ENCODE results near the gene PNPLA7. TPM values are rescaled to one million over a fixed set of nuclear protein-coding genes. Genes with fewer than 3 reads are reported as not detected.
"Not testable (repeated sequence)": the region's sequence is repeated elsewhere in the genome, so short reads cannot be mapped to it uniquely, and the experiment has no call there.

Gene PNPLA7
- total RNA-seq, 1 donor from 2014 or later = 1.6 TPM

GRCh38 chr9:137547687-137548543, 2.3 kb downstream of the PNPLA7 start:
- DNase-seq (ENCODE audit: low spot score) = no peak
- Mint-ChIP-seq H3K9me3 (no peaks in the 10 kb centered on the region), H3K36me3 (ENCODE audit: low read depth) (peaks cover 5% of the 10 kb centered on the region), H3K4me1 (ENCODE audit: low read depth) (peaks cover 13% of the 10 kb centered on the region), H3K27ac (no peak overlapping the region), H3K4me3 (ENCODE audit: low read depth) (peak overlapping the region; percentile 30), H3K27me3 (ENCODE audit: low read depth) (no peaks in the 10 kb centered on the region)
- intact Hi-C loops (cut with micrococcal nuclease) = no loop called here

DNA sequence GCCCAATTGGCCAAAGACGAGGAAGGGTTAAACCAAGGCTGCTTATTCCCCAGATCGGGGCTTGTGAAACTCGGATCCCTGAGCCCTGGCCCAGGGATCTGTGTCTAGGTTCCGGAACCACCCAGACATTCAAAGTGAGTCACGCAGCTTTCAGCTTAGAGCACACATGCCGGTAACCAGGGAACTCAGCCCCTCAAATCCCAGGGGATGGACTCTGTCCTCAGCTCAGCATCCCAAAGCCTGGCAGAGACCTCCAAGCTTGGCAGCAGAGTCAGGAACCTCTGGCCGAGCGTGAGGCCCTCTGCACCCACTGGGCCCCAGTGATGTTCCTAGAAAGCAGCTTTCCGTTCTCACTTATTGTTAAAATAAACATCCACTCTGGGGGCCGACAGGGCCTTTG, 5.1 kb downstream of the PNPLA7 start:
- no peaks in the 10 kb centered on the region for H3K9me3 Mint-ChIP-seq
- H3K27ac Mint-ChIP-seq = no peak overlapping the region
- H3K36me3 Mint-ChIP-seq (ENCODE audit: low read depth) = no peaks in the 10 kb centered on the region
- no peak overlapping the region for H3K4me3 Mint-ChIP-seq (ENCODE audit: low read depth)
- H3K27me3 Mint-ChIP-seq (ENCODE audit: low read depth) = no peaks in the 10 kb centered on the region
- DNase-seq (ENCODE audit: low spot score) = no peak
- H3K4me1 Mint-ChIP-seq (ENCODE audit: low read depth) = peaks cover 7% of the 10 kb centered on the region
- intact Hi-C loops (cut with micrococcal nuclease) = no loop called here

- Mint-ChIP-seq H3K27me3 (ENCODE audit: low read depth) (no peaks in the 10 kb centered on the region), H3K27ac (no peak overlapping the region), H3K4me1 (ENCODE audit: low read depth) (peaks cover 6% of the 10 kb centered on the region), H3K9me3 (no peaks in the 10 kb centered on the region), H3K36me3 (ENCODE audit: low read depth) (no peaks in the 10 kb centered on the region), H3K4me3 (ENCODE audit: low read depth) (no peak overlapping the region)
- no peak for DNase-seq (ENCODE audit: low spot score)
- intact Hi-C loops (cut with micrococcal nuclease) = no loop called here
These were observed 5.9 kb downstream of the PNPLA7 start for GRCh38 chr9:137544176-137544760.

- no peak overlapping the region for H3K4me3 Mint-ChIP-seq (ENCODE audit: low read depth)
These were observed 6.8 kb downstream of the PNPLA7 start for GRCh38 chr9:137543237-137543963.

GRCh38 chr9:137542486-137542885, 7.7 kb downstream of the PNPLA7 start:
- intact Hi-C loops (cut with micrococcal nuclease) = no loop called here
- H3K36me3 Mint-ChIP-seq (ENCODE audit: low read depth) = peaks cover 1% of the 10 kb centered on the region
- no peak overlapping the region for H3K27ac Mint-ChIP-seq
- DNase-seq (ENCODE audit: low spot score) = no peak
- H3K27me3 Mint-ChIP-seq (ENCODE audit: low read depth) = no peaks in the 10 kb centered on the region
- no peak overlapping the region for H3K4me3 Mint-ChIP-seq (ENCODE audit: low read depth)
- no peaks in the 10 kb centered on the region for H3K9me3 Mint-ChIP-seq
- peaks cover 8% of the 10 kb centered on the region for H3K4me1 Mint-ChIP-seq (ENCODE audit: low read depth)

More at GRCh38 chr9:137543237-137543963, 6.8 kb downstream of the PNPLA7 start:
- no peak overlapping the region for H3K27ac Mint-ChIP-seq
- H3K9me3 Mint-ChIP-seq = no peaks in the 10 kb centered on the region
- no peaks in the 10 kb centered on the region for H3K27me3 Mint-ChIP-seq (ENCODE audit: low read depth)
- no peak for DNase-seq (ENCODE audit: low spot score)
- H3K4me1 Mint-ChIP-seq (ENCODE audit: low read depth) = peaks cover 6% of the 10 kb centered on the region
- no peaks in the 10 kb centered on the region for H3K36me3 Mint-ChIP-seq (ENCODE audit: low read depth)
- intact Hi-C loops (cut with micrococcal nuclease) = no loop called here

- no peak overlapping the region for H3K4me3 Mint-ChIP-seq (ENCODE audit: low read depth)
- H3K27ac Mint-ChIP-seq = no peak overlapping the region
- H3K4me1 Mint-ChIP-seq (ENCODE audit: low read depth) = peaks cover 19% of the 10 kb centered on the region
- DNase-seq (ENCODE audit: low spot score) = no peak
- peaks cover 6% of the 10 kb centered on the region for H3K9me3 Mint-ChIP-seq
- H3K36me3 Mint-ChIP-seq (ENCODE audit: low read depth) = peaks cover 13% of the 10 kb centered on the region
- no peaks in the 10 kb centered on the region for H3K27me3 Mint-ChIP-seq (ENCODE audit: low read depth)
- intact Hi-C loops (cut with micrococcal nuclease) = no loop called here
These were observed 9.7 kb downstream of the PNPLA7 start for GRCh38 chr9:137540536-137540935.

GRCh38 chr9:137538058-137538457, 12.1 kb downstream of the PNPLA7 start:
- Mint-ChIP-seq H3K36me3 (ENCODE audit: low read depth) (peaks cover 17% of the 10 kb centered on the region), H3K4me1 (ENCODE audit: low read depth) (peaks cover 22% of the 10 kb centered on the region), H3K9me3 (peaks cover 6% of the 10 kb centered on the region), H3K4me3 (ENCODE audit: low read depth) (no peak overlapping the region), H3K27me3 (ENCODE audit: low read depth) (no peaks in the 10 kb centered on the region), H3K27ac (no peak overlapping the region)
- no peak for DNase-seq (ENCODE audit: low spot score)
- intact Hi-C loops (cut with micrococcal nuclease) = loop anchor here (5.0 to 10.0 kb wide), 2 partner anchors 49 to 113 kb away; partner anchors contain the start of genes EXD3 and NOXA1

DNA sequence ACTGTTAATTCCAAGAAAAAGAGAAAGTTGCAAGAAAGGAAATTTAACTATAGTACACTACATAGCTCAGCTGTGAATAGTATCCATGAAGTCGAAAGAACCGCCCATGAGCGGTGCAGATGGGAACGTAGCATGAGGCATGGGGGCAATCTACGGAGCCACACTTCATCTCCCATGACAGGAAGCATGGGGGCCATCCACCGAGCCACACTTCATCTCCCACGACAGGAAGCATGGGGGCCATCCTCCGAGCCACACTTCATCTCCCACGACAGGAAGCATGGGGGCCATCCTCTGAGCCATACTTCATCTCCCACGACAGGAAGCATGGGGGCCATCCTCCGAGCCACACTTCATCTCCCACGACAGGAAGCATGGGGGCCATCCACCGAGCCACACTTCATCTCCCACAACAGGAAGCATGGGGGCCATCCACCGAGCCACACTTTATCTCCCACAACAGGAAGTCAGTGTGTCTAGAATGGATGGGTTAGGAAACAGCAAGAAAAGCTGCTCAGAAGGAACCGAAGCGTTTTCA, 13.5 kb downstream of the PNPLA7 start:
- H3K4me3 Mint-ChIP-seq (ENCODE audit: low read depth); DNase-seq (ENCODE audit: low spot score): not testable (repeated sequence)
- intact Hi-C loops (cut with micrococcal nuclease) = loop anchor here (5.0 to 10.0 kb wide), 2 partner anchors 51 to 112 kb away; partner anchors contain the start of genes EXD3 and NOXA1

DNA sequence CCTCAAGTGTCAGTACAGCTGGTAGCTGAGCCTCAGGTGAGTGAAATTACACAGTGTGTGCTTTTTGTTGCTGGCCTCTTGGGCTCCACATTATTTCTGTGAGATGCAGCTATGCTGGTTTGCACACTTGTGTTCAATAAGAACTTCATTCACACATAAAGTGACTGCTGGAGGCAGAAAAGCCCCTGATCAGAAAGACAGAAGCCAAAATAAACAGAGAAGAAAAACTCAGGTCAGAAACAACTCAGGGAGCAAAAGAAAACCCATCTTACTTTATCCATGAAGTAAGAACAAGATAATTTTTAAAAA, 15.1 kb downstream of the PNPLA7 start:
- intact Hi-C loops (cut with micrococcal nuclease) = loop anchor here (5.0 to 10.0 kb wide), 2 partner anchors 52 to 110 kb away; partner anchors contain the start of genes EXD3 and NOXA1
- H3K4me1 Mint-ChIP-seq (ENCODE audit: low read depth) = peaks cover 25% of the 10 kb centered on the region
- DNase-seq (ENCODE audit: low spot score) = no peak
- peaks cover 17% of the 10 kb centered on the region for H3K36me3 Mint-ChIP-seq (ENCODE audit: low read depth)
- peaks cover 6% of the 10 kb centered on the region for H3K9me3 Mint-ChIP-seq
- peak overlapping the region; percentile 36 for H3K27ac Mint-ChIP-seq
- no peak overlapping the region for H3K4me3 Mint-ChIP-seq (ENCODE audit: low read depth)
- no peaks in the 10 kb centered on the region for H3K27me3 Mint-ChIP-seq (ENCODE audit: low read depth)

More for the DNA sequence above, 13.5 kb downstream of the PNPLA7 start:
- H3K9me3 Mint-ChIP-seq; H3K27me3 Mint-ChIP-seq (ENCODE audit: low read depth): not testable (repeated sequence)
- Mint-ChIP-seq H3K27ac (peak overlapping the region; percentile 68), H3K36me3 (ENCODE audit: low read depth) (peaks cover 17% of the 10 kb centered on the region), H3K4me1 (ENCODE audit: low read depth) (peaks cover 22% of the 10 kb centered on the region)

DNA sequence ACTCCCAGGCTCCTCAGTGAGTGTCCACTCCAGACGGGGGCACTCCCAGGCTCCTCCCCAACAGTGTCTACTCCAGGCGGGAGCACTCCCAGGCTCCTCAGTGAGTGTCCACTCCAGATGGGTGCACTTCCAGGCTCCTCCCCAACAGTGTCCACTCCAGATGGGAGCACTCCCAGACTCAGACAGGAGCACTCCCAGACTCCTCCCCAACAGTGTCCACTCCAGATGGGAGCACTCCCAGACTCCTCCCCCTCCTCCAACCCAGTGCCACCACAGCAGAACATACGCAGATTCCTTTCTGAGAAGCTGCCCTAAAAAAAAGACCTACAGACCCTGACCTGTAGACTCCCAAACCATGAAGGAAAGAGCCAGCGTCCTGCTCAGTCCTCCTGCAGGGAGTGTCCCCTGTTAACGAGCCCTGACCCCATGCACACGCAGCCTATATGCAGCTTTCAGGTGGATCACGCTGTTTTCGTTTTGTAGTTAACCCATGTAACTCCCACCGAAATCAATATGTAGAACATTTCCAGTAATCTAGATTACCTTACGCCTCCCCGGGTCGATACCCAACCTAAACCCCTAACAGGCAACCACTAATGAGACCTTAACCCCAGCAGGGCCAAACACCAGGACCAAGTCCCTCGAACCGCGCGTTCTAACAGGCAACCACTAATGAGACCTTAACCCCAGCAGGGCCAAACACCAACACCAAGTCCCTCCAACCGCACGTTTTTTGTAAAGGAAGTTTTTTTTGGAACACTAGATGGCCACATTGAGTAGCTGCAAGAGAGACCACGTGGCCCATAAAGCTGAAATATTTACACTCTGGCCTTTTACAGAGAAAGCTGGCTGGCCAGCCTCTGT, 15.7 kb downstream of the PNPLA7 start:
- peak overlapping the region; percentile 36 for H3K27ac Mint-ChIP-seq
- no peak overlapping the region for H3K4me3 Mint-ChIP-seq (ENCODE audit: low read depth)

DNA sequence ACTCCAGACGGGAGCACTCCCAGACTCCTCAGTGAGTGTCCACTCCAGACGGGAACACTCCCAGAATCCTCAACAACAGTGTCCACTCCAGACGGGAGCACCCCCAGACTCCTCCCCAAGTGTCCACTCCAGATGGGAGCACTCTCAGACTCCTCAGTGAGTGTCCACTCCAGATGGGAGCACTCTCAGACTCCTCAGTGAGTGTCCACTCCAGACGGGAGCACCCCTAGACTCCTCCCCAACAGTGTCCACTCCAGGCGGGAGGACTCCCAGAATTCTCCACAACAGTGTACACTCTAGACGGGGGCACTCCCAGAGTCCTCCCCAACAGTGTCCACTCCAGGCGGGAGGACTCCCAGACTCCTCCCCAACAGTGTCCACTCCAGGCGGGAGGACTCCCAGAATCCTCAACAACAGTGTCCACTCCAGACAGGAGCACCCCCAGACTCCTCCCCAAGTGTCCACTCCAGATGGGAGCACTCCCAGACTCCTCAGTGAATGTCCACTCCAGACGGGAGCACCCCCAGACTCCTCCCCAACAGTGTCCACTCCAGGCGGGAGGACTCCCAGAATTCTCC, 17.2 kb downstream of the PNPLA7 start:
- H3K27me3 Mint-ChIP-seq (ENCODE audit: low read depth); H3K4me3 Mint-ChIP-seq (ENCODE audit: low read depth); H3K9me3 Mint-ChIP-seq; H3K27ac Mint-ChIP-seq; DNase-seq (ENCODE audit: low spot score): not testable (repeated sequence)
- intact Hi-C loops (cut with micrococcal nuclease) = loop anchor here (10.0 kb wide), 1 partner anchor 108 kb away; the partner anchor contains the start of genes EXD3 and NOXA1
- Mint-ChIP-seq H3K4me1 (ENCODE audit: low read depth) (peaks cover 29% of the 10 kb centered on the region), H3K36me3 (ENCODE audit: low read depth) (peaks cover 17% of the 10 kb centered on the region)

More for the DNA sequence above, 15.7 kb downstream of the PNPLA7 start:
- Mint-ChIP-seq H3K4me1 (ENCODE audit: low read depth) (peaks cover 26% of the 10 kb centered on the region), H3K36me3 (ENCODE audit: low read depth) (peaks cover 17% of the 10 kb centered on the region), H3K9me3 (peaks cover 6% of the 10 kb centered on the region), H3K27me3 (ENCODE audit: low read depth) (no peaks in the 10 kb centered on the region)
- no peak for DNase-seq (ENCODE audit: low spot score)
- intact Hi-C loops (cut with micrococcal nuclease) = loop anchor here (5.0 to 10.0 kb wide), 2 partner anchors 53 to 110 kb away; partner anchors contain the start of genes EXD3 and NOXA1
